ENCODE data around the gene ZNF587B. TPM values are rescaled to one million over a fixed set of nuclear protein-coding genes. Genes with fewer than 3 reads are reported as not detected.
A peak's percentile ranks its signal among the peaks of the same experiment; 100 is the strongest.

ZNF587B gene
- total and polyA plus RNA-seq, 10 donors = 3.4 to 31.8 (median 21.4) TPM

DNA sequence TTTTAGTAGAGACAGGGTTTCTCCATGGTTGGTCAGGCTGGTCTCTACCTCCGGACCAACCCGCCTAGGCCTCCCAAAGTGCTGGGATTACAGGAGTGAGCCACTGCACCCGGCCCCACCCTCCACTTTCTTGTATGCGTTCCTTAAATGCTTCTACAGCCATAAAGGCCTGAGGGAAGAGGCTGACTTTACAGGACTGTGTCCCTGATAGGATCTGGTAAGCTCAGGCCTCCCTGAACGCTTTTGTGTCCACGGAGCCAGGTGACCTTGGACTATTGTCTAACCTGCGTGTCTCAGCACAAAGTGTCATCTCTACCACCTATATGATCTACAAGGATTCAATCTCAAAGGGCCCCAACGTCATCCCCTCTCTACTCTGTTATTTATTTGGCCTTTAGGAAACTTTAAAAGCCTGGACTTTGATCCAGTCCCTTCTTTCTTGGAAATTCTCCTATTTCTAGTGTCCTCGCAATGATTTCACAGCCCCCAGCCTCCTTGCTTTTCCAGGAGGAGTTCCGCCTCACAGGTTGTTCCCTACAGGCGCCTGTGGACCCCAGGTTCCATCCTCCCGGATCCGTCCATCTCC is 16.1 kb upstream of the ZNF587B start:
- peaks cover 11 to 59% (median 37%) of the 10 kb centered on the region in 6 donors for H3K4me1 ChIP-seq
- WGBS, 5 donors = 25 to 37% (median 32%) methylated on average over 11 to 13 of the region's 13 CpGs
- intact Hi-C loops (cut with DNase I; ENCODE audit: low total_unique reads) = no loop called here
- TF ChIP-seq POLR2AphosphoS5 (IDR thresholded peaks at IDR 0.05) = no peak
- no peak for TF ChIP-seq POLR2A (IDR thresholded peaks at IDR 0.05)
- TF ChIP-seq, protein P1, sequence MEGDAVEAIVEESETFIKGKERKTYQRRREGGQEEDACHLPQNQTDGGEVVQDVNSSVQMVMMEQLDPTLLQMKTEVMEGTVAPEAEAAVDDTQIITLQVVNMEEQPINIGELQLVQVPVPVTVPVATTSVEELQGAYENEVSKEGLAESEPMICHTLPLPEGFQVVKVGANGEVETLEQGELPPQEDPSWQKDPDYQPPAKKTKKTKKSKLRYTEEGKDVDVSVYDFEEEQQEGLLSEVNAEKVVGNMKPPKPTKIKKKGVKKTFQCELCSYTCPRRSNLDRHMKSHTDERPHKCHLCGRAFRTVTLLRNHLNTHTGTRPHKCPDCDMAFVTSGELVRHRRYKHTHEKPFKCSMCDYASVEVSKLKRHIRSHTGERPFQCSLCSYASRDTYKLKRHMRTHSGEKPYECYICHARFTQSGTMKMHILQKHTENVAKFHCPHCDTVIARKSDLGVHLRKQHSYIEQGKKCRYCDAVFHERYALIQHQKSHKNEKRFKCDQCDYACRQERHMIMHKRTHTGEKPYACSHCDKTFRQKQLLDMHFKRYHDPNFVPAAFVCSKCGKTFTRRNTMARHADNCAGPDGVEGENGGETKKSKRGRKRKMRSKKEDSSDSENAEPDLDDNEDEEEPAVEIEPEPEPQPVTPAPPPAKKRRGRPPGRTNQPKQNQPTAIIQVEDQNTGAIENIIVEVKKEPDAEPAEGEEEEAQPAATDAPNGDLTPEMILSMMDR (IDR thresholded peaks at IDR 0.05 in 8 of 11, conservative IDR thresholded peaks at IDR 0.05 in 3 of 11) = no peak
- peak overlapping the region; percentile 46 to 96 (median 82) for H3K4me3 ChIP-seq
- H3K27me3 ChIP-seq (replicated peaks in 1 of 7) = no peaks in the 10 kb centered on the region
- no peaks in the 10 kb centered on the region for H3K9me3 ChIP-seq
- peaks cover 0 to 36% (median 10%) of the 10 kb centered on the region in 6 donors for H3K36me3 ChIP-seq
- DNase-seq = no peak
- H3K27ac ChIP-seq = peak overlapping the region; percentile 57 to 92 (median 86)

DNA sequence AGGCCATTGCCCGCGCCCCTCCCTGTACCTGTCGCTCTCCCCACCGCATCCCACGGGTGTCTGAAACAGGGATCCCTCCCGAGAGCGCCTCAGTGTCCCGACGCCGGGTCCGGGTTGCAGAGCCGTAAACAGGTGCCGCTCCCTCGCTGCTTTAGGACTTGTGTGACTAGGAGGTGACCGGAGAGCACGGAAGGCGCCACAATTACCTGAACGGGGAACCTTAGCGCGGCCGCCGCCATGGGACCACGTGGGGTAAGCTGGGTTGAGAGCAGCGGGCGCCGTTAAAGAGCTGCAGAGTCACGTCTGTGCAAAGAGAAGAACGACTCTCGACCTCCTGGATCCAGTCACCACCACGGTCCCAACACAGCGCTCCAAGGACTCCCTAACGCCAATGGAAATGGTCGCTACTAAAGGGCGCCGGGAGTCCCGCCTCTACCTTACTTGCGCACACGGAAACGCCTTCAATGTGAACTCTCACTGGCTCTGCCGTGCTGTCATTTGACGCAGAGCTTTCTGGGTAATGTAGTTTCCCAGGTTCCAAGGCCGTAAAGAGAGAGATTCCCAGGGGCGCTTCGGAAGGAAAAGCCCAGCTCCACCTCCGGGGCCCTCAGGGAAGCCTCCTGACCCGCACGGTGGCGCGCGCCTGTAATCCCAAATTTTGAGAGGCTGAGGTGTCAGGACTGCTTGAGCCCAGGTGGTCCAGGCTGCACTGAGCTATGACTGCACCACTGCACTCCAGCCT is 15.4 kb upstream of the ZNF587B start, which contains the start of gene ZNF552:
Gene ZNF552 (minus strand): TSS at position 409 of the 742 bp plus-strand sequence. CDS start 170 bp downstream, at position 239.
- 0 to 1% (median 1%) methylated on average over 27 to 50 of the region's 50 CpGs for WGBS, 5 donors
- TF ChIP-seq POLR2AphosphoS5 (IDR thresholded peaks at IDR 0.05) = peak; percentile 86 to 94 (median 91)
- TF ChIP-seq, protein P1 (IDR thresholded peaks at IDR 0.05 in 8 of 11, conservative IDR thresholded peaks at IDR 0.05 in 3 of 11) = no peak
- peak in 1 of 3 donors; percentile 60 for TF ChIP-seq POLR2A (IDR thresholded peaks at IDR 0.05)
- Histone ChIP-seq H3K36me3 (peaks cover 0 to 29% (median 6%) of the 10 kb centered on the region in 6 donors), H3K4me1 (peaks cover 11 to 58% (median 38%) of the 10 kb centered on the region in 6 donors), H3K27ac (peak within 1 kb of the TSS; percentile 57 to 92 (median 86)), H3K4me3 (peak within 1 kb of the TSS; percentile 46 to 96 (median 82)), H3K27me3 (replicated peaks in 1 of 7) (no peaks in the 10 kb centered on the region), H3K9me3 (no peaks in the 10 kb centered on the region)
- peak; percentile 93 for DNase-seq
- intact Hi-C loops (cut with DNase I; ENCODE audit: low total_unique reads) = no loop called here

DNA sequence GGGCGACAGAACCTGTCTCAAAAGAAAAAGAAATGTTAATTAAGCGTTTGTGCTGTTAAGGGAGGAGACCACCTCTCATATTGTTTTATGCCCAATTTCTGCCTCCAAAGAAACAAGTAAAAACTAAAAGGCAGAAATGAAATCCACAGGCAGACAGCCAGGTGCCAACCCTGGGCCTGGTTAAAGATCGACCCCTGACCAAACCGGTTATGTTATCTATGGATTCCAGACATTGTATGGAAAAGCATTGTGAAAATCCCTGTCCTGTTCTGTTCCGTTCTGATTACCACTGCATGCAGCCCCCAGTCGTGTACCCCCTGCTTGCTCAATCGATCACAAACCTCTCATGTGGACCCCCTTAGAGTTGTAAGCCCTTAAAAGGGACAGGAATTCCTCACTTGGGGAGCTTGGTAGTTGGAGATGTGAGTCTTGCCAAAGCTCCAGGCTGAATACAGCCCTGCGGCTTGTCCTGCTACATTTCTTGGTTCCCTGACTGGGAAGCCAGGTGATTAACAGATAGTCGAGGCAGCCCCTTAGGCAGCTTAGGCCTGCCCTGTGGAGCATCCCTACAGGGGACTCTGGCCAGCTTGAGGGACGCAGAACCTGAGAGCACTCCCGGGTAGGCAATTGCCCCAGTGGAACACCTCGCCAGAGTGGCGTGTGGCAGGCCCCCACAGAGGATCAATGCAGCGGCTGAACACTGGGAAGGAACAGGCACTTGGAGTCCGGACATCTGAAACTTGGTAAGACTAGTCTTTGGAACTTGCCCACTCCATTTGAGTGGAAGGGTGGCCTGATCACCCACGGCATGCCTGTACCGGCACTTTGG is 14.6 kb upstream of the ZNF587B start:
- Histone ChIP-seq H3K27ac (peak overlapping the region; percentile 57 to 92 (median 86)), H3K36me3 (peaks cover 0 to 21% (median 1%) of the 10 kb centered on the region in 6 donors), H3K4me3 (peak overlapping the region in 7 of 8 donors; percentile 72 to 96 (median 82)), H3K4me1 (peaks cover 11 to 59% (median 42%) of the 10 kb centered on the region in 6 donors), H3K27me3 (replicated peaks in 1 of 7) (no peaks in the 10 kb centered on the region), H3K9me3 (no peaks in the 10 kb centered on the region)
- intact Hi-C loops (cut with DNase I; ENCODE audit: low total_unique reads) = no loop called here
- TF ChIP-seq, protein P1 (IDR thresholded peaks at IDR 0.05 in 8 of 11, conservative IDR thresholded peaks at IDR 0.05 in 3 of 11) = no peak
- TF ChIP-seq POLR2AphosphoS5 (IDR thresholded peaks at IDR 0.05) = no peak
- no peak for TF ChIP-seq POLR2A (IDR thresholded peaks at IDR 0.05)
- 87 to 93% (median 92%) methylated on average over 17 of the region's 17 CpGs for WGBS, 5 donors
- DNase-seq = no peak
